Activated CD8-positive, alpha-beta memory T cell treated with anti-CD3 and anti-CD28 coated beads for 36 hours (primary cell): ENCODE measurements around the gene SF3B5. TPM values are rescaled to one million over a fixed set of nuclear protein-coding genes. Genes with fewer than 3 reads are reported as not detected.
"Not testable (repeated sequence)": the region's sequence is repeated elsewhere in the genome, so short reads cannot be mapped to it uniquely, and the experiment has no call there.

Source experiments
- CTCF ChIA-PET: fragments of 350-600 bp; sonication (Branson Sonifier 250); formaldehyde crosslinking; loops from one replicate; lab custom pipeline; 2021; ENCODE audit warnings: antibody characterized with exemption; lab: Charles Lee
- POLR2A ChIA-PET: fragments of 350-600 bp; sonication (Branson Sonifier 250); formaldehyde crosslinking; loops from one replicate; lab custom pipeline; 2021; ENCODE audit warnings: antibody characterized with exemption; lab: Charles Lee
- total RNA-seq, 2 experiments: library from RNA; stranded (reverse); gene quantifications; one replicate each; pipeline ENCODE4 v1.2.3, GENCODE V29; 2021

The SF3B5 gene
- total RNA-seq, 2 experiments from 2014 or later, result 268 to 278 TPM

GRCh38 chr6:144119376-144119775 lies 24.0 kb upstream of the SF3B5 start:
- ChIA-PET CTCF (no interaction called here), POLR2A (no interaction called here)

GRCh38 chr6:144115219-144115618 lies 19.8 kb upstream of the SF3B5 start:
- ChIA-PET POLR2A (no interaction called here), CTCF (no interaction called here)

- POLR2A ChIA-PET, result no interaction called here
- CTCF ChIA-PET, result no interaction called here
These were observed 18.0 kb upstream of the SF3B5 start for GRCh38 chr6:144113366-144113765.

GRCh38 chr6:144110210-144110609 lies 14.8 kb upstream of the SF3B5 start:
- POLR2A ChIA-PET, result no interaction called here
- CTCF ChIA-PET, result no interaction called here

- CTCF ChIA-PET, result interaction anchor here (2.5 kb wide), 1 partner anchor 112 kb away, joined by 12 read pairs; no protein-coding TSS in a partner anchor
- POLR2A ChIA-PET, result no interaction called here
These were observed 10.8 kb upstream of the SF3B5 start for GRCh38 chr6:144106206-144106605.

- POLR2A ChIA-PET, result no interaction called here
- CTCF ChIA-PET, result interaction anchor here (0.7 to 2.5 kb wide), 4 partner anchors 89 to 378 kb away, joined by 3 to 12 read pairs (median 4); no protein-coding TSS in a partner anchor
These were observed 9.6 kb upstream of the SF3B5 start for GRCh38 chr6:144104898-144105487.

- ChIA-PET CTCF (interaction anchor here (1.0 to 2.5 kb wide), 3 partner anchors 89 to 114 kb away, joined by 4 to 12 read pairs (median 4); no protein-coding TSS in a partner anchor), POLR2A (no interaction called here)
These were observed 9.1 kb upstream of the SF3B5 start for GRCh38 chr6:144104488-144104887.

GRCh38 chr6:144103026-144103563 lies 7.7 kb upstream of the SF3B5 start:
- POLR2A ChIA-PET, result interaction anchor here (0.7 kb wide), 1 partner anchor 21 kb away, joined by 4 read pairs; no protein-coding TSS in a partner anchor
- CTCF ChIA-PET, result interaction anchor here (0.7 to 1.2 kb wide), 2 partner anchors 114 to 754 kb away, joined by 3 to 4 read pairs; no protein-coding TSS in a partner anchor

- POLR2A ChIA-PET, result no interaction called here
These were observed 3.6 kb upstream of the SF3B5 start for GRCh38 chr6:144098993-144099392.

GRCh38 chr6:144094731-144095133 lies 641 bp downstream of the SF3B5 start:
- POLR2A ChIA-PET, result interaction anchor here (0.6 to 1.4 kb wide), 5 partner anchors 29 to 1640 kb away, joined by 3 to 4 read pairs (median 3); no protein-coding TSS in a partner anchor
- CTCF ChIA-PET, result interaction anchor here (1.4 kb wide), 1 partner anchor 30 kb away, joined by 3 read pairs; no protein-coding TSS in a partner anchor

More at GRCh38 chr6:144098993-144099392, 3.6 kb upstream of the SF3B5 start:
- CTCF ChIA-PET, result interaction anchor here (2.0 kb wide), 1 partner anchor 120 kb away, joined by 10 read pairs; no protein-coding TSS in a partner anchor

GRCh38 chr6:144093658-144094057 lies 1.7 kb downstream of the SF3B5 start:
- ChIA-PET POLR2A (interaction anchor here (0.6 to 1.0 kb wide), 2 partner anchors 30 to 56 kb away, joined by 3 read pairs; partner anchors contain the start of gene STX11), CTCF (interaction anchor here (0.6 to 1.1 kb wide), 2 partner anchors 125 to 198 kb away, joined by 3 read pairs; no protein-coding TSS in a partner anchor)

GRCh38 chr6:144093236-144093635 lies 2.1 kb downstream of the SF3B5 start:
- ChIA-PET POLR2A (no interaction called here), CTCF (interaction anchor here (0.8 to 1.1 kb wide), 2 partner anchors 126 to 152 kb away, joined by 3 read pairs; no protein-coding TSS in a partner anchor)

GRCh38 chr6:144090384-144090783 lies 5.0 kb downstream of the SF3B5 start:
- ChIA-PET CTCF (interaction anchor here (0.6 to 1.1 kb wide), 2 partner anchors 18 to 211 kb away, joined by 4 read pairs; no protein-coding TSS in a partner anchor), POLR2A (no interaction called here)

GRCh38 chr6:144087789-144088426 lies 7.5 kb downstream of the SF3B5 start:
- CTCF ChIA-PET, result no interaction called here

GRCh38 chr6:144086959-144087358 lies 8.4 kb downstream of the SF3B5 start:
- ChIA-PET CTCF (no interaction called here), POLR2A (no interaction called here)

More at GRCh38 chr6:144087789-144088426, 7.5 kb downstream of the SF3B5 start:
- POLR2A ChIA-PET, result no interaction called here

- CTCF ChIA-PET, result no interaction called here
- POLR2A ChIA-PET, result no interaction called here
These were observed 12.2 kb downstream of the SF3B5 start for GRCh38 chr6:144083172-144083571.

GRCh38 chr6:144082412-144082811 lies 13.0 kb downstream of the SF3B5 start:
- POLR2A ChIA-PET, CTCF ChIA-PET: not testable (repeated sequence)

- ChIA-PET CTCF (no interaction called here), POLR2A (interaction anchor here (0.6 kb wide), 1 partner anchor 18 kb away, joined by 7 read pairs; the partner anchor contains the start of gene SF3B5)
These were observed 17.5 kb downstream of the SF3B5 start for GRCh38 chr6:144077871-144078270.

GRCh38 chr6:144075875-144076274 lies 19.5 kb downstream of the SF3B5 start:
- CTCF ChIA-PET, result no interaction called here
- POLR2A ChIA-PET, result no interaction called here
